GM21381 (cell line): ENCODE measurements around the gene PPARA.

Source experiments
- ATAC-seq: cut with Tn5 transposase; IDR thresholded peaks from one replicate; pipeline ENCODE4 v1.9.1; 2021; ENCODE audit warnings: mild to moderate bottlenecking, moderate library complexity; ENCODE audit not compliant: unreplicated experiment

The PPARA gene

DNA sequence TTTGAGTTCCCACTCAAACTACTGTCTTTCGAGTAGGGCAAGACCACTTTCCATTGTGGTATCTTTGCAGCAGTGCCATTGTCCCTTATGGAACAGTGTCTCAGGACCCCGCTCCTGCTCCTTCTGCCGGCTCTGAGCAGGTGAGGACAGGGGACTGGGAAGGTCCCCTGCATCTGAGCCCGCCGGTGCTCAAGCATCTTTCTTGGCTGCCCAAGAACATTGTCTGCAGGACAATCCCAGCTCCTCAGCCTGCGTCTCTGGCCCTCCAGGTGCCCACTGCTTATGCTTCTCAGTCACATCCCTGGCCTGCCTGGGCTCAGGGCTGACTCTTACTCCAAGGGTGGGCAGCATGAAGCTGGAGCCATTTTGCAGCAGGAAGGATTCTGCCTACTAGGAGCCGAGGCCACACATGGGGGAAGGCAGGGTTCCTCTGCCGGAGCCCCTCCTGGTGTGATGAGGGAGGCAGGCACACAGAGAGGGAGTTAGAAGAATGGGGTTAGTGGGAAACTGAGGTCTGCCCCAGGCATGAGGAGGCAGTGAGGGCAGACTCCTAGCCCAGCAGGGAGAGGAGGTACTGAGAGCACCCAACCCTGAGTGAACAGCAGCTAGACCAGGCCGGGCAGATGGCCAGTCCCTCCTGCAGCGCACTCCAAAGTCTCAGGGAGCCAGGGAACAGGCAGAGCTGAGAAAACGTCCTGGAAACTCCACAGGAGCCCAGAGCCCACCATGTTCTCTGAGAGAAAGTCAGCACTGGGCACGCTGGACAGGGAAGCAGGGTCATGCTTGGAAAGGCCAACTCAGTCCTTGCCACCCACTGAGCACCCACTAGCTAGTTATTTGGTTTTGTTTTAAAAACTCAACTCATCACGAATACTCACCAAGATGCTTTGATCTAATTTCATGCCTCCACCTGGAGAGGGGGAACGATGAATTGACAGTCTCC is 7.5 kb upstream of the PPARA start:
- no peak for ATAC-seq

GRCh38 chr22:46143491-46144147 is 6.7 kb upstream of the PPARA start:
- ATAC-seq: no peak

DNA sequence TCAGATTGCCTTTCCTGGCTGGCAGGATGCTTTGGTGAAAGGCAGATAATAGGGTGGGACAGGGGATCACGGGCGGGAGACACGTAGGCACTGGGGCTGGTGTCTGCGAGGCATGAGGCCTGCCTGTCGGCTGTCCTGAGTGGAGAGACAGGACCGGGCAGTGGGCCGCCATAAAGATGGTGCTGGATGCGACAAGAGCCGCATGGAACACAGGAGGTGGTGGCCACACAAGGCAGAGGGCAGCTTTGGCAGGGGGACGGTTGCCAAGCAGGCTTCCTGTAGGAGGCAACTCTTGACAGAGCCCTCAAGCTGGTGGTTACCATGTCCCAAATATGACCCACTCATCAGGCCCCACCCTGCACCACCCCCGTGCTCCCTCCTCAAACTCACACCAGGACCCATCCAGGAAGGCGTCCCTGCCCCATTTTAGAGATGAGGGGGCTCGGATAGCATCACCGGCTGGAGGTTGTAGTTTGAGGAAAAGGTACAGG is 4.9 kb upstream of the PPARA start:
- ATAC-seq: no peak

- ATAC-seq: no peak
Measured at GRCh38 chr22:46145896-46146295, 4.4 kb upstream of the PPARA start.

DNA sequence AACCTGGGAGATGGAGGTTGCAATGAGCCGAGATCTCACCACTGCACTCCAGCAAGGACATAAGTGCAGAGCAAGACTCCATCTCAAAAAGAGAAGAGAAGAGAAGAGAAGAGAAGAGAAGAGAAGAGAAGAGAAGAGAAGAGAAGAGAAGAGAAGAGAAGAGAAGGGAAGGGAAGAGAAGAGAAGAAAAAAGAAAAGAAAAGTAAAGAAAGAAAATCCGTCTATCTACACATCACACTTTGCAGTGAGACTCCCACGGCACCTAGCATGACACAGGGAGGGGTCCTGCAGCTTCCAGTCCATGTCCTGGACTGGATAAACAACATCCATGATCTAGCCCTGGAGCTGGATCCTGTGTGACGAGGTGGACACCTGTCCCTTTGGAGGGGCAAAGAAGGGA is 4.0 kb upstream of the PPARA start:
- ATAC-seq: no peak

DNA sequence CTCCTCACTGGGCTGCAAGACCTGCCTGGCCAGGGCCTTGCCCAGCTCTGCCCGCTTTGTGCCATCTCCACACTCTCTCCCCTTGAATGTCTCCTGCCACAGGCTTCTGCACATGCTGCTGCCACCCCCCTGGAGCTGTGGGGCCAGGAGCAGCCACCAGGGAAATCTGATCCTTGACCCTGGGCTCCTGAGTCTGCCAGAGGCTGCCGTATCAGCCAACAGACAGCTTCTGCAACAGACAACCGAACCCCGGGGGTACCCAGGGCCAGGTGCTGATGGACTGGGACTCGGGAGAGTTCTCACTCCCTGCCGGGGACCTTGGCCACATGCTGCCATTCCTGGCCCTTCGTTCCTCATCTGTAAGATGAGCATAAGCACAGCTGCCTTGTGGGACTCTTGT is 3.3 kb upstream of the PPARA start:
- no peak for ATAC-seq

- no peak for ATAC-seq
Measured at GRCh38 chr22:46147471-46148267, 2.7 kb upstream of the PPARA start.

- ATAC-seq: no peak
Measured at GRCh38 chr22:46148336-46148735, 2.0 kb upstream of the PPARA start.

DNA sequence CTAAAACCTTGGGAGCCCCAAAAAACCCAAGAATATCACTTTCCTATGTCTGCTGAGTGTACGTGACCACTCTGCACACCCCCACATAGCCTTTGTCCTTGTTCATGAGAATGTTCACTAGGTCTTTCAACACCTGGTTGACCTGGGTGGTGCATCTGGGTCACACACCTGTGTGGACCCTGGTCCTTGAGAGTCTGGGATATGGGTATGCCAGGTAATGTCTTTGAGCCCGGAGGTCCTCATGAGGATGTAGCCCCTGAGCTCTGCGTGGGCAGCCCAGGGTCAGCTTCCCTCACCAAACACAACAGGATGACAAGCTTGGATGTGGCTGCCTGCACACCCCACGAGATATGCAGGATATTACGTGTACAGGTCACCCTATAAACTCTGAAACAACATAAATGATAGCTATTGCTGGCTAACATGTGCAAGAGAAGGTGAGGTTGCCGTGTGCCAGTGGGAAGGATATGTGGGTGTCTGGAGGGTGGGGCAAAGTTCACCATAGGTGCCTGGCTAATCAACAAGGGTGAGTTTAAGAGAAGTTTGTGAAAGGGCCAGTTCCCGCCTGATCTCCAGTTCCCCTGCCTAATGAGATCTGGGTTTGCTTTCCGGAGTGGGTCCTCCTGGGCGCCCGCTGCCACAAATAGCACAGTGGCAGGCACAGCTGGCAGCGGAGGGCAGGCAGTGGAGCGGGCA is 1.4 kb upstream of the PPARA start:
- no peak for ATAC-seq

DNA sequence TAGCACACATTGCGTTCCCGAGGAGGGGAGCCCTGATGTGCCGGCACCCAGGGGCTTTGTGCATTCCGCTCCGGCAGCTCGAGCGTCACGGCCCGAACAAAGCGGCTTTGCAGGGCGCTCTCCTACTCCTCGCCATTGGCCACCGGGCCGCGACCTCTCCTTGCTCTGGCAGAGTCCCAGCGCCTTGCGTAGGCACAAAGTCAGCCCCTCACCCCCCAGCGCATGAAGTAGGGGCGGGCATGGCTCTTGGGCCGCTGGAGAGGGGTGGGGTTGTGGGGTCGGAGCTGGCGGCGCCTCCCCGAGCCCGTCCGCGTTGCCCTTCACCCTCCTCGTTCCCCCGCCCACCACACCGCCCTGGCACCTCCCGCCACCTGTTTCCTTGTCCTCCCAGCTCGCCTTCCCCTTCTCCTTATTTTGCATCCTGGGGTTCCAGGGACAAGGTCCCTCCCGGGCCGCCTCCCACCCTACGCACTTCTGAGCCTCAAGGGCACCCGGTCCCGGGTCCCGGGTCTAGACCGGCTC is 753 bp upstream of the PPARA start:
- no peak for ATAC-seq

GRCh38 chr22:46150655-46151477 is 540 bp downstream of the PPARA start:
- peak; percentile 30 for ATAC-seq

- ATAC-seq: no peak
Measured at GRCh38 chr22:46153930-46154329, 3.6 kb downstream of the PPARA start.

GRCh38 chr22:46156031-46156430 is 5.7 kb downstream of the PPARA start:
- ATAC-seq: no peak

DNA sequence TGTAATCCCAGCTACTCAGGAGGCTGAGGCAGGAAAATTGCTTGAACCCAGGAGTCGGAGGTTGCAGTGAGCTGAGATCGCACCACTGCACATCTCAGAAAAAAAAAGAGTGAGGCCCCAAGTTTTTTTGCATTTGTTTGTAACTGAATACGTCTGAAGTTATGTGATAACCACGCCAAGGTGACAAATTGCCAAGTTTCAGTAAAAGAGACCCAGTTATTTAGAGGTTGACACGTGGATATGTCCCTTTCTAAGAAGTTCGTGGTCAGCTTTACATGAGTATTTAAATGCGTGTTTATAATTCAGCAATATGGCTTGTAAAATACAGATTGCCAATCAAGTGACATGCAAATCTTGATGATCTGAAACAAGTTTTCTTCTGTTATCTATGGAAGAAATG is 8.0 kb downstream of the PPARA start:
- no peak for ATAC-seq

GRCh38 chr22:46159212-46159611 is 8.9 kb downstream of the PPARA start:
- ATAC-seq: no peak

GRCh38 chr22:46159777-46160176 is 9.5 kb downstream of the PPARA start:
- no peak for ATAC-seq

DNA sequence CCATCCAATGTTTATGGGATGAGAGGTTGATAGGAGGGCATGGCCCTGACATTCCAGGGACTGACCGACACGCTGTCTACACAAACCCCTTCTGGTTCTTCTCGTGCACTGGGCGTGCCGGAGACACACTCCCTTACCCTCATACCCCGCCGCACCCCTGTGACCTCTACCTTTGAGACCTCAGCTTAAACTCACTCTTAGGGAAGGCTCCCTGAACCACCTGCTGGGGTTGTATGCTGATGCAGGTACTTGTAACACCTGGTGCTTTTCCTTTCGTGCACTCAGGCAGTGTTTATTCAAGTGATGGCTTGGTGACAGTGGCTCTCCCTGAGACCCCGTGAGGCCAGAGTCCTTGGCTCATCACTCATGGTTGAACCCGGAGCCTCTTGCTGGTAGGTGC is 12.0 kb downstream of the PPARA start:
- ATAC-seq: no peak

DNA sequence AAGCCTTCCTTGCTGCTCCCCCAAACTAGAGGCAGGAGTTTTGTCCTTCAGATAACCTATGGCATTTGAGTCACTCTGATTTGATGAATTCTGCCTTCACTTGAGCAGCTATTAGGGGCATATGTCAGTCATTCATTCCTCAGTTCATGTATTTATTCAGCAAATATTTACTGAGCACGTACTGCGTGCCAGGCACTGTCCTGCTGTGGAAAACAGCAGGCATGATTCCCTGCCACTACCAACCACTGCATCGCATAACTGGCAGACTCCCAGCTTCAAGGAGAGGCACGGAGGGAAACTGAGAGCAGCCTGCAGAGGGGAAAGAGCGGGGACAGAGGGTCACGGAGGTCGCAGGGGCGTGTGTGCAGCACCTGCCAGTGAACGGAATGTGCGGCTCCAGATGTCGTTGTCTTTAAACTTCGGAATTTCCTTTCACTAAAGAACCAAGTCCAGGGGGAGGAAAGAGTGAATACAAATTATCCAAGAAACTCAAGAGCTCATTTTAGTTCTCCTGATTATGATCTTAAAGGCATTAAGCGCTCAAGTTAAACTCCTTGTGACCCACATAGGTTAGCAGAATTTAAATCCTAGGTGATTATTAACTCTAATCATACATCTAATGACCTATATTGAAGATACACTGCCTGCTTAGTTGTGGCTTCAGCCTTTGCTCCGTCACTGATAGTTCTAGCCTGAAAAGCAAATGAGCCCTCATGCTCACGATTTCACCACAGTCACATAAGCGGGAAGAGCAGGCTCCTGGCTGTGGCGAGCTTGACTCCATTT is 12.6 kb downstream of the PPARA start:
- ATAC-seq: no peak

GRCh38 chr22:46163557-46163888 is 13.2 kb downstream of the PPARA start:
- no peak for ATAC-seq
